Colonic mucosa (tissue), 4 donors: ENCODE data around the gene RNF43. TPM values are rescaled to one million over a fixed set of nuclear protein-coding genes. Genes with fewer than 3 reads are reported as not detected.

Source experiments
- DNase-seq: peaks from one replicate; pipeline ENCODE4 v3.0.0-alpha.2; 2020
- H3K27ac ChIP-seq: fragments of 200-600 bp; one replicate; pipeline ENCODE4 v1.8.0; 2021
- H3K27me3 ChIP-seq: fragments of 200-600 bp; one replicate; pipeline ENCODE4 v1.8.0; 2021
- H3K36me3 ChIP-seq: fragments of 200-600 bp; one replicate; pipeline ENCODE4 v1.8.0; 2021
- H3K4me1 ChIP-seq: fragments of 200-600 bp; one replicate; pipeline ENCODE4 v1.8.0; 2021; ENCODE audit warnings: mild to moderate bottlenecking
- H3K4me3 ChIP-seq: fragments of 200-600 bp; one replicate; pipeline ENCODE4 v1.8.0; 2021
- H3K9ac ChIP-seq, 2 donors: one replicate each; pipeline ENCODE4 v1.7.0; 2013; ENCODE audit warnings: control low read depth in 2 of 2, low read depth in 2 of 2, low read length in 2 of 2
- H3K9me3 ChIP-seq: fragments of 200-600 bp; one replicate; pipeline ENCODE4 v1.8.0; 2021
- intact Hi-C: fragments of 100-400 bp; cut with DNase I; formaldehyde crosslinking; loops from one replicate; pipeline ENCODE4 v1.14.1; 2022
- total RNA-seq, 2 donors: library from RNA; stranded (reverse); fragmentation: NEBNext Ultra II Directional in 1 of 2; extraction: Animal tissue kit (Norgen Biotek cat#: 25700) in 1 of 2; gene quantifications; one replicate each; pipeline ENCODE4 v1.2.1, GENCODE V29; 2021
- TF ChIP-seq, protein P1 (sequence below): fragments of 200-600 bp; IDR thresholded peaks from one replicate; pipeline ENCODE4 v1.8.0; 2022; ENCODE audit warnings: antibody characterized with exemption, mild to moderate bottlenecking
- donor health status: healthy.
- donor health status: DM: no; HTN: no; CAD: no.
- donor health status: DM: no; HTN: no; CAD: no.

RNF43 gene
- total RNA-seq, 2 donors from 2014 or later, result 38.5 to 51.2 TPM

DNA sequence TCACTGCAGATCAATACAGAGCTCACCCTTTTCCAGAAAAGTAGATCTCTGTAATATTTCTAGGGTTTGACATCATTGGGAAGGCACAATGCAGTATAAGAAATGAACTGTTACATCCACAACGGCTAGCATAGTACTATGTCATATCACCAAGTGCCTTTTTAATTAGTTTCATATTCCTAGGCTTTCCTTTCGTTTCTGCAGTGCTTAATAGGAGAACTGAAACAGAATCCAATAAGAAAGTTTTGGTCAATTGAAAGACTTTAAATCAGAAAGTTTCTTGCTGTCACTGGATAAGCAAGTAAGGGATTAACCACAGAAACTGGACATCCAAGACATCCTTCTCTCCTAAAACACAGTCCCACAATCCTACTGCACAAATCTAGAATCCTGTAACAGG, 3.5 kb upstream of the RNF43 start:
- no peak overlapping the region for H3K4me3 ChIP-seq
- H3K9me3 ChIP-seq, result no peaks in the 10 kb centered on the region
- H3K9ac ChIP-seq, result no peak overlapping the region
- intact Hi-C loops, result no loop called here
- H3K4me1 ChIP-seq, result peaks cover 3% of the 10 kb centered on the region
- no peaks in the 10 kb centered on the region for H3K27me3 ChIP-seq
- no peak overlapping the region for H3K27ac ChIP-seq
- TF ChIP-seq, protein P1, sequence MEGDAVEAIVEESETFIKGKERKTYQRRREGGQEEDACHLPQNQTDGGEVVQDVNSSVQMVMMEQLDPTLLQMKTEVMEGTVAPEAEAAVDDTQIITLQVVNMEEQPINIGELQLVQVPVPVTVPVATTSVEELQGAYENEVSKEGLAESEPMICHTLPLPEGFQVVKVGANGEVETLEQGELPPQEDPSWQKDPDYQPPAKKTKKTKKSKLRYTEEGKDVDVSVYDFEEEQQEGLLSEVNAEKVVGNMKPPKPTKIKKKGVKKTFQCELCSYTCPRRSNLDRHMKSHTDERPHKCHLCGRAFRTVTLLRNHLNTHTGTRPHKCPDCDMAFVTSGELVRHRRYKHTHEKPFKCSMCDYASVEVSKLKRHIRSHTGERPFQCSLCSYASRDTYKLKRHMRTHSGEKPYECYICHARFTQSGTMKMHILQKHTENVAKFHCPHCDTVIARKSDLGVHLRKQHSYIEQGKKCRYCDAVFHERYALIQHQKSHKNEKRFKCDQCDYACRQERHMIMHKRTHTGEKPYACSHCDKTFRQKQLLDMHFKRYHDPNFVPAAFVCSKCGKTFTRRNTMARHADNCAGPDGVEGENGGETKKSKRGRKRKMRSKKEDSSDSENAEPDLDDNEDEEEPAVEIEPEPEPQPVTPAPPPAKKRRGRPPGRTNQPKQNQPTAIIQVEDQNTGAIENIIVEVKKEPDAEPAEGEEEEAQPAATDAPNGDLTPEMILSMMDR, result no peak
- DNase-seq, result no peak
- no peaks in the 10 kb centered on the region for H3K36me3 ChIP-seq

DNA sequence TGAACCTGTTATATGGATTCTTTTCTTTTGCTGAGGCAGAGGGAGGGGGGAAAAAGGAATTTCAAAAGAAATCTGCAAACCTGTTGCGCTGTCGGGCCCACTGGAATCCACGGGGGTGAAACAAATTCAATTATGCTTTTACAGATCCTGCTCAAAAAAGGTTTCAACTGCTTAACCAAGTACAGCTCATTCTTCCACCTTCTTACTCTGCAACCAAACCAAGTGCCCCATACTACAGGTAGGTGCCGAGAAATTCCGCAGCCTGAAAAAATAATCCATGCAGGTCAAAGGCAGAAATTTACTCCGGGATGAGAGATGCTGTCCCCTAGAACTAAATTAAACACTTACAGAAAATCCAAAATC, 416 bp downstream of the RNF43 start:
- H3K4me1 ChIP-seq, result peaks cover 3% of the 10 kb centered on the region
- peak overlapping the region; percentile 36 for H3K4me3 ChIP-seq
- intact Hi-C loops, result loop anchor here (10.0 kb wide), 1 partner anchor 52 kb away; no protein-coding TSS in a partner anchor

GRCh38 chr17:58416396-58416795, 938 bp downstream of the RNF43 start:
- Histone ChIP-seq H3K4me3 (peak overlapping the region; percentile 36), H3K36me3 (no peaks in the 10 kb centered on the region), H3K4me1 (peaks cover 3% of the 10 kb centered on the region), H3K9ac (peak overlapping the region in 1 of 2 donors; percentile 93), H3K27me3 (no peaks in the 10 kb centered on the region), H3K27ac (peak overlapping the region; percentile 66), H3K9me3 (no peaks in the 10 kb centered on the region)
- TF ChIP-seq, protein P1, result no peak
- no peak for DNase-seq
- intact Hi-C loops, result loop anchor here (10.0 kb wide), 1 partner anchor 52 kb away; no protein-coding TSS in a partner anchor

More for the DNA sequence above, 416 bp downstream of the RNF43 start:
- no peak for DNase-seq
- TF ChIP-seq, protein P1, result no peak
- Histone ChIP-seq H3K27me3 (no peaks in the 10 kb centered on the region), H3K9me3 (no peaks in the 10 kb centered on the region), H3K27ac (peak overlapping the region; percentile 66), H3K36me3 (no peaks in the 10 kb centered on the region), H3K9ac (peak overlapping the region; percentile 38 to 93)

- Histone ChIP-seq H3K9ac (peak overlapping the region; percentile 66 to 93), H3K27ac (peak overlapping the region; percentile 66), H3K4me3 (peak overlapping the region; percentile 36), H3K4me1 (peaks cover 3% of the 10 kb centered on the region), H3K27me3 (no peaks in the 10 kb centered on the region), H3K36me3 (no peaks in the 10 kb centered on the region), H3K9me3 (no peaks in the 10 kb centered on the region)
- TF ChIP-seq, protein P1, result no peak
- intact Hi-C loops, result loop anchor here (10.0 kb wide), 1 partner anchor 51 kb away; no protein-coding TSS in a partner anchor
- DNase-seq, result peak; percentile 49
These were observed 1.8 kb downstream of the RNF43 start for GRCh38 chr17:58415371-58416055.

GRCh38 chr17:58414596-58414997, 2.7 kb downstream of the RNF43 start:
- Histone ChIP-seq H3K4me3 (peak overlapping the region; percentile 36), H3K36me3 (no peaks in the 10 kb centered on the region), H3K9me3 (no peaks in the 10 kb centered on the region), H3K27ac (no peak overlapping the region), H3K4me1 (peaks cover 3% of the 10 kb centered on the region), H3K9ac (peak overlapping the region in 1 of 2 donors; percentile 93), H3K27me3 (no peaks in the 10 kb centered on the region)
- TF ChIP-seq, protein P1, result no peak
- intact Hi-C loops, result loop anchor here (10.0 kb wide), 1 partner anchor 50 kb away; no protein-coding TSS in a partner anchor
- DNase-seq, result no peak
